Peyer's patch (tissue), 4 donors: ENCODE results near the gene PIGBOS1.

Experiments used
- POLR2A ChIP-seq, 2 donors: fragments of 450-650 bp; IDR thresholded peaks; one replicate each; pipeline ENCODE4 v1.5.1; 2017; ENCODE audit warnings: antibody characterized with exemption in 2 of 2, mild to moderate bottlenecking in 2 of 2, moderate library complexity in 2 of 2
- TF ChIP-seq, protein P1 (sequence below), 6 experiments: fragments of 450-650 bp in 4 of 6; fragments of 200-600 bp in 2 of 6; sonication (generic) in 1 of 6; IDR thresholded peaks; one replicate each; pipeline ENCODE4 v1.5.1; 2017 to 2019; ENCODE audit warnings: antibody characterized with exemption in 6 of 6, mild to moderate bottlenecking in 3 of 6, moderate library complexity in 1 of 6

GRCh38 chr15:55327387-55327786, 8.5 kb upstream of the PIGBOS1 start:
- TF ChIP-seq, protein P1, sequence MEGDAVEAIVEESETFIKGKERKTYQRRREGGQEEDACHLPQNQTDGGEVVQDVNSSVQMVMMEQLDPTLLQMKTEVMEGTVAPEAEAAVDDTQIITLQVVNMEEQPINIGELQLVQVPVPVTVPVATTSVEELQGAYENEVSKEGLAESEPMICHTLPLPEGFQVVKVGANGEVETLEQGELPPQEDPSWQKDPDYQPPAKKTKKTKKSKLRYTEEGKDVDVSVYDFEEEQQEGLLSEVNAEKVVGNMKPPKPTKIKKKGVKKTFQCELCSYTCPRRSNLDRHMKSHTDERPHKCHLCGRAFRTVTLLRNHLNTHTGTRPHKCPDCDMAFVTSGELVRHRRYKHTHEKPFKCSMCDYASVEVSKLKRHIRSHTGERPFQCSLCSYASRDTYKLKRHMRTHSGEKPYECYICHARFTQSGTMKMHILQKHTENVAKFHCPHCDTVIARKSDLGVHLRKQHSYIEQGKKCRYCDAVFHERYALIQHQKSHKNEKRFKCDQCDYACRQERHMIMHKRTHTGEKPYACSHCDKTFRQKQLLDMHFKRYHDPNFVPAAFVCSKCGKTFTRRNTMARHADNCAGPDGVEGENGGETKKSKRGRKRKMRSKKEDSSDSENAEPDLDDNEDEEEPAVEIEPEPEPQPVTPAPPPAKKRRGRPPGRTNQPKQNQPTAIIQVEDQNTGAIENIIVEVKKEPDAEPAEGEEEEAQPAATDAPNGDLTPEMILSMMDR (IDR thresholded peaks at IDR 0.05): no peak
- TF ChIP-seq POLR2A (IDR thresholded peaks at IDR 0.05): no peak
